PC-3 (cell line): ENCODE measurements around the gene AHNAK.

Source experiments
- EZH2 ChIP-seq: fragments of 300-600 bp; sonication (generic); IDR thresholded peaks from one replicate; pipeline ENCODE4 v1.6.1; 2017; ENCODE audit warnings: antibody characterized with exemption, mild to moderate bottlenecking, low read length; ENCODE audit not compliant: unreplicated experiment
- TF ChIP-seq, protein P1 (sequence below): fragments of 300-600 bp; sonication (generic); conservative IDR thresholded peaks from 2 replicates; pipeline ENCODE4 v1.5.1; 2017; ENCODE audit warnings: antibody characterized with exemption, low read depth, mild to moderate bottlenecking, low read length

GRCh38 chr11:62390722-62391121, 155.9 kb downstream of the AHNAK start:
- TF ChIP-seq, protein P1, sequence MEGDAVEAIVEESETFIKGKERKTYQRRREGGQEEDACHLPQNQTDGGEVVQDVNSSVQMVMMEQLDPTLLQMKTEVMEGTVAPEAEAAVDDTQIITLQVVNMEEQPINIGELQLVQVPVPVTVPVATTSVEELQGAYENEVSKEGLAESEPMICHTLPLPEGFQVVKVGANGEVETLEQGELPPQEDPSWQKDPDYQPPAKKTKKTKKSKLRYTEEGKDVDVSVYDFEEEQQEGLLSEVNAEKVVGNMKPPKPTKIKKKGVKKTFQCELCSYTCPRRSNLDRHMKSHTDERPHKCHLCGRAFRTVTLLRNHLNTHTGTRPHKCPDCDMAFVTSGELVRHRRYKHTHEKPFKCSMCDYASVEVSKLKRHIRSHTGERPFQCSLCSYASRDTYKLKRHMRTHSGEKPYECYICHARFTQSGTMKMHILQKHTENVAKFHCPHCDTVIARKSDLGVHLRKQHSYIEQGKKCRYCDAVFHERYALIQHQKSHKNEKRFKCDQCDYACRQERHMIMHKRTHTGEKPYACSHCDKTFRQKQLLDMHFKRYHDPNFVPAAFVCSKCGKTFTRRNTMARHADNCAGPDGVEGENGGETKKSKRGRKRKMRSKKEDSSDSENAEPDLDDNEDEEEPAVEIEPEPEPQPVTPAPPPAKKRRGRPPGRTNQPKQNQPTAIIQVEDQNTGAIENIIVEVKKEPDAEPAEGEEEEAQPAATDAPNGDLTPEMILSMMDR, result no peak
- no peak for TF ChIP-seq EZH2
